Measurements from ENCODE around the gene MVB12A.
A peak's percentile ranks its signal among the peaks of the same experiment; 100 is the strongest.

The MVB12A gene

GRCh38 chr19:17445526-17446165 is 25.8 kb downstream of the MVB12A start:
- DNase-seq (ENCODE audit: low read depth in 2 of 2): no peak

GRCh38 chr19:17447704-17448130 is 27.9 kb downstream of the MVB12A start:
- DNase-seq (ENCODE audit: low read depth in 2 of 2): no peak

GRCh38 chr19:17448131-17448967 is 28.5 kb downstream of the MVB12A start, which contains the start of gene TMEM221:
Gene TMEM221 (minus strand): TSS chr19:17448668. CDS start chr19:17448462, 206 bp downstream.
- peak; percentile 33 to 44 for DNase-seq (ENCODE audit: low read depth in 2 of 2)

GRCh38 chr19:17450264-17451075 is 30.6 kb downstream of the MVB12A start:
- peak in 1 of 2 donors; percentile 40 for DNase-seq (ENCODE audit: low read depth in 2 of 2)

- DNase-seq (ENCODE audit: low read depth in 2 of 2): no peak
Measured at GRCh38 chr19:17451820-17452219, 32.0 kb downstream of the MVB12A start.

- no peak for DNase-seq (ENCODE audit: low read depth in 2 of 2)
Measured at GRCh38 chr19:17454576-17455071, 34.8 kb downstream of the MVB12A start.

- DNase-seq (ENCODE audit: low read depth in 2 of 2): no peak
Measured at GRCh38 chr19:17455308-17456123, 35.7 kb downstream of the MVB12A start.

- DNase-seq (ENCODE audit: low read depth in 2 of 2): no peak
Measured at GRCh38 chr19:17456127-17456526, 36.3 kb downstream of the MVB12A start.

GRCh38 chr19:17457616-17458015 is 37.8 kb downstream of the MVB12A start:
- DNase-seq (ENCODE audit: low read depth in 2 of 2): no peak

GRCh38 chr19:17458970-17459369 is 39.1 kb downstream of the MVB12A start:
- DNase-seq (ENCODE audit: low read depth in 2 of 2): no peak

GRCh38 chr19:17460372-17461230 is 40.8 kb downstream of the MVB12A start, which contains the start of gene NXNL1:
Gene NXNL1 (minus strand): TSS chr19:17460926. CDS start chr19:17460869, 57 bp downstream.
- DNase-seq (ENCODE audit: low read depth in 2 of 2): no peak

- DNase-seq (ENCODE audit: low read depth in 2 of 2): no peak
Measured at GRCh38 chr19:17466487-17466850, 46.6 kb downstream of the MVB12A start.

GRCh38 chr19:17467471-17468301 is 47.8 kb downstream of the MVB12A start:
- DNase-seq (ENCODE audit: low read depth in 2 of 2): no peak

GRCh38 chr19:17468302-17469091 is 48.6 kb downstream of the MVB12A start:
- no peak for DNase-seq (ENCODE audit: low read depth in 2 of 2)

GRCh38 chr19:17469092-17469480 is 49.2 kb downstream of the MVB12A start:
- DNase-seq (ENCODE audit: low read depth in 2 of 2): no peak

GRCh38 chr19:17469481-17470067 is 49.7 kb downstream of the MVB12A start:
- DNase-seq (ENCODE audit: low read depth in 2 of 2): peak; percentile 83

GRCh38 chr19:17470068-17470841 is 50.4 kb downstream of the MVB12A start, which contains the start of gene SLC27A1:
Gene SLC27A1 (plus strand): TSS chr19:17470524. CDS start chr19:17470541, 17 bp downstream.
- peak; percentile 83 to 89 for DNase-seq (ENCODE audit: low read depth in 2 of 2)

Data from stimulated activated CD8-positive, alpha-beta memory T cell treated with anti-CD3 and anti-CD28 coated beads, Interleukin-15, amount 100 ng/mL, for 48 hours (primary cell).